Fibroblast of pulmonary artery (primary cell): Measurements from ENCODE around the gene KRTAP5-10.

Experiments
- DNase-seq: peaks from one replicate; pipeline ENCODE4 v3.0.0-alpha.2; 2010; ENCODE audit warnings: low read depth
- H3K4me3 ChIP-seq: replicated peaks from 2 replicates; pipeline ENCODE4 v1.5.1; 2011; ENCODE audit warnings: low read depth, mild to moderate bottlenecking, control low read depth, low read length, moderate library complexity
- CTCF ChIP-seq: IDR thresholded peaks from 2 replicates; pipeline ENCODE4 v1.5.1; 2011; ENCODE audit warnings: mild to moderate bottlenecking, control low read depth, low read length, inconsistent platforms; ENCODE audit errors: missing control alignments

Gene KRTAP5-10

GRCh38 chr11:71544525-71545214, 20.7 kb upstream of the KRTAP5-10 start:
- H3K4me3 ChIP-seq, result no peak overlapping the region
- DNase-seq, result no peak
- no peak for TF ChIP-seq CTCF

- no peak for DNase-seq
- no peak overlapping the region for H3K4me3 ChIP-seq
- TF ChIP-seq CTCF, result no peak
Measured at GRCh38 chr11:71545405-71545966, 19.9 kb upstream of the KRTAP5-10 start.

- no peak for TF ChIP-seq CTCF
- H3K4me3 ChIP-seq, result no peak within 1 kb of the TSS
- DNase-seq, result no peak
Measured at GRCh38 chr11:71548120-71548519, 17.2 kb upstream of the KRTAP5-10 start, which contains the start of gene KRTAP5-9. Gene KRTAP5-9 (plus strand): TSS chr11:71548420. CDS start chr11:71548658, 238 bp downstream.

GRCh38 chr11:71548716-71549151, 16.6 kb upstream of the KRTAP5-10 start:
- no peak for DNase-seq
- TF ChIP-seq CTCF, result no peak

GRCh38 chr11:71551711-71552110, 13.7 kb upstream of the KRTAP5-10 start:
- DNase-seq, result no peak
- H3K4me3 ChIP-seq, result no peak overlapping the region
- TF ChIP-seq CTCF, result no peak

More at GRCh38 chr11:71548716-71549151, 16.6 kb upstream of the KRTAP5-10 start:
- no peak overlapping the region for H3K4me3 ChIP-seq

- DNase-seq, result no peak
- no peak for TF ChIP-seq CTCF
- no peak overlapping the region for H3K4me3 ChIP-seq
Measured at GRCh38 chr11:71554996-71555395, 10.4 kb upstream of the KRTAP5-10 start.
